BJ (cell line): Measurements from ENCODE around the gene GPHA2. TPM values are rescaled to one million over a fixed set of nuclear protein-coding genes. Genes with fewer than 3 reads are reported as not detected.
"Not testable (repeated sequence)": the region's sequence is repeated elsewhere in the genome, so short reads cannot be mapped to it uniquely, and the experiment has no call there.

Source experiments
- CTCF ChIA-PET: fragments of 350-600 bp; formaldehyde crosslinking; extraction: SDS; loops from one replicate; lab custom pipeline; 2021; ENCODE audit warnings: antibody characterized with exemption, inconsistent platforms; lab: Yijun Ruan, JAX
- POLR2A ChIA-PET: fragments of 300-600 bp; sonication (Branson Sonifier 250); formaldehyde crosslinking; extraction: SDS; loops from one replicate; lab custom pipeline; 2021; ENCODE audit warnings: antibody characterized with exemption; lab: Charles Lee
- DNase-seq: peaks from one replicate; pipeline ENCODE4 v3.0.0-alpha.2; 2011; ENCODE audit warnings: low read depth
- H3K27me3 ChIP-seq: 2 replicates; pipeline ENCODE4 v1.6.0; 2011; ENCODE audit warnings: low read length; ENCODE audit not compliant: control insufficient read depth, insufficient read depth
- H3K36me3 ChIP-seq: 2 replicates; pipeline ENCODE4 v1.5.1; 2011; ENCODE audit warnings: low read length; ENCODE audit not compliant: control insufficient read depth, insufficient read depth
- H3K4me3 ChIP-seq: 2 replicates; pipeline ENCODE4 v1.5.1; 2011; ENCODE audit warnings: low read depth, mild to moderate bottlenecking, control low read depth, low read length
- polyA minus RNA-seq: library from RNA; depleted of rRNA, polyadenylated mRNA; stranded (reverse); fragments of >200 nt; gene quantifications from 2 replicates; pipeline ENCODE4 v1.2.3, GENCODE V29; 2011; rRNA and poly(A)+ RNA removed
- polyA plus RNA-seq: library from polyadenylated mRNA; depleted of rRNA; stranded (reverse); fragments of >200 nt; gene quantifications from 2 replicates; pipeline ENCODE4 v1.2.3, GENCODE V29; 2011; rRNA removed
- TF ChIP-seq, protein P1 (sequence below): IDR thresholded peaks from 2 replicates; pipeline ENCODE4 v1.5.1; 2011; ENCODE audit warnings: low read depth, mild to moderate bottlenecking, control low read depth, inconsistent platforms, low read length, moderate library complexity; ENCODE audit not compliant: insufficient read depth

Gene GPHA2, protein sequence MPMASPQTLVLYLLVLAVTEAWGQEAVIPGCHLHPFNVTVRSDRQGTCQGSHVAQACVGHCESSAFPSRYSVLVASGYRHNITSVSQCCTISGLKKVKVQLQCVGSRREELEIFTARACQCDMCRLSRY
- polyA plus RNA-seq (not detected in 2 replicates), polyA minus RNA-seq (not detected in 2 replicates)

DNA sequence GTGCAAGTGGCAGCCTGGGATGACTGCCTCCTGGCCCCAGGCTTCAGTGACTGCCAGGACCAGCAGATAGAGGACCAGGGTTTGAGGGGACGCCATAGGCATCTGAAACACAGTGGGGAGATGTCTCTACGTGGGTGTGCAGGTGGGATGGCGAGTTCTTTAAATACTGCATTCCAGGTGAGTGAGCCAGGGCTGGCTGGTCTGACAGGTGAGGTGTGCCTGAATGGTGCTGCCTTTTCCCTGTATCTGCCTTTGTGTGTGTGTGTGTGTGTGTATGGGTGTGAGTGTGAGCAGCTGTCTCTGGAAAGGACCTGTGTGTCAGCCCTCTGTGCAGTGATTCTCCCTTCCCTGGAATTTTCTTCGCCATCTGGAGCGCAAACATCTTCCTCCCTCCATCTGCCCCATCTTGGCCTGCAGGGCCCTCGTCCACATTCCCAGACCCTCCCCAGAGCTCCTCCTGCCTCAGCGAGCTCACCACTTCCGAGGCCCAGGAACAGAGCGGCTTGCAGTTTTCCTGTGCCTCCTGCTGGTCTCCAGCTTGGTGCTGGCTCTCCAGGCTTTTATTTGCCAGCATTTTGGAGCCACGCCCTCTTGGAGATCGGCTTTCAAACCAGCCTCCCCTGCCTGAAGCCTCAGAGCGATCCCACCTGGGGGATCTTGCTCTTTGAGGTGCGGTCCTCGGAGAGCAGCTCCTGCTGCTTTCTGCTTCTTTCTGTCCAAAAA lies at the start of gene GPHA2:
TSS of gene GPHA2 (minus strand) at position 535 of the 723 bp plus-strand sequence. CDS start at position 102, 433 bp downstream.
- TF ChIP-seq, protein P1, sequence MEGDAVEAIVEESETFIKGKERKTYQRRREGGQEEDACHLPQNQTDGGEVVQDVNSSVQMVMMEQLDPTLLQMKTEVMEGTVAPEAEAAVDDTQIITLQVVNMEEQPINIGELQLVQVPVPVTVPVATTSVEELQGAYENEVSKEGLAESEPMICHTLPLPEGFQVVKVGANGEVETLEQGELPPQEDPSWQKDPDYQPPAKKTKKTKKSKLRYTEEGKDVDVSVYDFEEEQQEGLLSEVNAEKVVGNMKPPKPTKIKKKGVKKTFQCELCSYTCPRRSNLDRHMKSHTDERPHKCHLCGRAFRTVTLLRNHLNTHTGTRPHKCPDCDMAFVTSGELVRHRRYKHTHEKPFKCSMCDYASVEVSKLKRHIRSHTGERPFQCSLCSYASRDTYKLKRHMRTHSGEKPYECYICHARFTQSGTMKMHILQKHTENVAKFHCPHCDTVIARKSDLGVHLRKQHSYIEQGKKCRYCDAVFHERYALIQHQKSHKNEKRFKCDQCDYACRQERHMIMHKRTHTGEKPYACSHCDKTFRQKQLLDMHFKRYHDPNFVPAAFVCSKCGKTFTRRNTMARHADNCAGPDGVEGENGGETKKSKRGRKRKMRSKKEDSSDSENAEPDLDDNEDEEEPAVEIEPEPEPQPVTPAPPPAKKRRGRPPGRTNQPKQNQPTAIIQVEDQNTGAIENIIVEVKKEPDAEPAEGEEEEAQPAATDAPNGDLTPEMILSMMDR, result peak; percentile 28; the same call in 1 of the 2 replicates
- DNase-seq, result no peak
- Histone ChIP-seq H3K4me3 (no peak within 1 kb of the TSS), H3K36me3 (peaks cover 26% of the 10 kb centered on the region), H3K27me3 (peaks cover 6% of the 10 kb centered on the region; the same call in 1 of the 2 replicates)
- ChIA-PET CTCF (interaction anchor here (1.5 to 1.8 kb wide), 3 partner anchors 8 to 182 kb away, joined by 4 to 9 read pairs (median 4); partner anchors contain the start of genes ARL2 and ZNHIT2), POLR2A (no interaction called here)

DNA sequence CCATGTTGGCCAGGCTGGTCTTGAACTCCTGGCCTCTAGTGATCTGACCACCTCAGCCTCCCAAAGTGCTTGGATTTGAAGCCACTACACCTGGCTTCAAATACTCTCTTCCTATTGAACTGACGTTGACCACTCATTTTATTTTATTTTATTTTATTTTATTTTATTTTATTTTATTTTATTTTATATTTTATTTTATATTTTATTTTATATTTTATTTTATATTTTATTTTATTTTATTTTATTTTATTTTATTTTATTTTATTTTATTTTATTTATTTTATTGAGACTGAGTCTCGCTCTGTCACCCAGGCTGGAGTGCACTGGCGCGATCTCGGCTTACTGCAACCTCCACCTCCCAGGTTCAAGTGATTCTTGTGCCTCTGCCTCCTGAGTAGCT lies 47.6 kb upstream of the GPHA2 start:
- H3K27me3 ChIP-seq, H3K4me3 ChIP-seq, DNase-seq, CTCF ChIA-PET, H3K36me3 ChIP-seq, POLR2A ChIA-PET: not testable (repeated sequence)

DNA sequence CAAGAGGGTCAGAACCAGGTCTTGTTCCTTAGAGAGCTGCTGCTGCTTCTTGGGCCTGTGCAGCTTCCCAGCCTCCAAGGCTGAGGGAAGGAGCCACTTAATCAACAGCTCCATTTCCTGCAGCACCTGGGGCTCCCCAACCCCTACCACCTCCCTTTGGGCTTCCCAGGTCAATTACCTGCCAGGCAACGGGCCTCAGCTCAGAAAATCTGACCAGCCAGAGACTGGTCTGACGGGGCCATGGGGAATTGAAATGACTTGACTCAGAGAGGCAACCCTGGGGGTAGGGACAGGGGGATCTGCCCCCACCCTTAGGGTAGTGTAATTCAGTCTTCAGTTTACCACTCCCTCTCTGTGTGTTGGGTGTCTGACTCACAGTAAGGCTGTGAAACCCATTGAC lies 41.0 kb upstream of the GPHA2 start:
- TF ChIP-seq, protein P1, result no peak
- no peaks in the 10 kb centered on the region for H3K36me3 ChIP-seq
- no peak for DNase-seq
- H3K27me3 ChIP-seq, result 0 out of 2 replicates have a peak, but pooled peaks cover 1% of the 10 kb centered on the region
- ChIA-PET POLR2A (no interaction called here), CTCF (interaction anchor here (1.3 to 2.3 kb wide), 2 partner anchors 12 to 38 kb away, joined by 3 to 6 read pairs; partner anchors contain the start of gene ARL2)
- H3K4me3 ChIP-seq, result no peak overlapping the region

DNA sequence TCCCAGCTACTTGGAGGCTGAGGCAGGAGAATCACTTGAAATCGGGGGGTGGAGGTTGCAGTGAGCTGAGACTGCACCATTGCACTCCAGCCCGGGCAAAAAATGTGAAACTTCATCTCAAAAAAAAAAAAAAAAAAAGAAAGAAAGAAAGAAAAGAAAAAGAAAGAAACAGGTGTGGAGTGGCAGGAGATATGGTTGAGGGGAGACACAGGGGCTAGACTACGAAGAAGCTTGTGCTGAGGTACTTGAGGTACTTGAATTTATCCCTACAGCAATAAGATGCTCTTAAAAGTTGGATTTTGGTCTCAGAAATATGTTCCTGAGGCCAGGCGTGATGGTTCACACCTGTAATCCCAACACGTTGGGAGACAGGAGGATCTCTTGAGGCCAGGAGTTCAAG lies 38.4 kb upstream of the GPHA2 start:
- Histone ChIP-seq H3K4me3 (no peak overlapping the region), H3K27me3 (0 out of 2 replicates have a peak, but pooled peaks cover 1% of the 10 kb centered on the region), H3K36me3 (no peaks in the 10 kb centered on the region)
- POLR2A ChIA-PET, result no interaction called here
- TF ChIP-seq, protein P1, result no peak
- CTCF ChIA-PET, result no interaction called here
- no peak for DNase-seq

DNA sequence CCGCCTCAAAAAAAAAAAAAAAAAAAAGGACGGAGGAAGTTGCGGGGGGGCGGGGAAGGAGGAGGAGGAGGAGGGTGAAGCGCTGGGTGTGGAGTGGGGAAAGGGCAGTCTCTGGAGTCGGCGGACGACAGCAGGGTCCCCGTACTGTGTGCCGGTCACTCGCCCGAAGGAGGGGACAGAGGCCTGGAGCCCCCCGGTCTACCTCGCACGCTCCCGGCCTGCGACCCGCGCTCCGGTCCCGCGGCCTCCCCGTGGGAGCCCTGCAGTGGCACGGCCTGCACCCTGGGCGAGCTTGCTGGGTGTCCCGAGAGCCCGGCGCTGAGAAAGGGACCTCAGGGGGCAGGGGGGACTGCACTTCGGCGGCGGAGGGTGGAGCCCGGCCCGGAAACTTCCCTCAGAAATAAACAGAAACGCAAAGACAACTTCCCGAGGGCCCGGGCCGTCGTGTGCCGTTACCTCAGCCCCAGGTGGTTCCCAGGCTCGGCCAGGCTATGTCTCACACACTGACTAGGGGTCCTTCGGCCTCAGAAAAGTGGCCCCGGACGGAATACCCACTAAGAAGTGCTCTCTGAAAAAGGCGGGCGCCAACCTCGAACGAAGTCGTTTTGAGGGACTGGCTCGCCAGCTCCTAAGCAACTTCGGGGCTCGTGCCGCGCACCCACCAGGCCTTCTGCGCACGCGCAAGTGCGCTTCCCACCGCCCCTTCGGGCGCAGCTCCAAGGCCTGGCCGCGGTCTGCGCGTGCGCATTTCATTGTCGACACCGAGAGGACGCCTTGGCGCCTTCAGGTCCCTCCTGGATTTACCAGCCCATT lies 35.9 kb upstream of the GPHA2 start, which contains the start of gene MAJIN:
TSS of gene MAJIN (minus strand) at position 688 of the 813 bp plus-strand sequence. CDS start 12,703 bp downstream, outside the sequence.
- no peak for DNase-seq
- POLR2A ChIA-PET, result no interaction called here
- Histone ChIP-seq H3K36me3 (no peaks in the 10 kb centered on the region), H3K27me3 (0 out of 2 replicates have a peak, but pooled peaks cover 1% of the 10 kb centered on the region), H3K4me3 (peak within 1 kb of the TSS; percentile 21)
- TF ChIP-seq, protein P1, result no peak
- CTCF ChIA-PET, result interaction anchor here (1.0 kb wide), 1 partner anchor 7 kb away, joined by 3 read pairs; no protein-coding TSS in a partner anchor
